Stimulated activated CD4-positive, alpha-beta T cell treated with anti-CD3 and anti-CD28 coated beads, Interleukin-4, amount 100 ng/mL, for 24 hours (primary cell): Measurements from ENCODE around the gene CMTM4.
"Not testable (repeated sequence)": the region's sequence is repeated elsewhere in the genome, so short reads cannot be mapped to it uniquely, and the experiment has no call there.

ENCODE experiments used
- DNase-seq: peaks from one replicate; pipeline ENCODE4 v3.0.0-alpha.2; 2020

The CMTM4 gene

GRCh38 chr16:66668777-66669444, 27.6 kb downstream of the CMTM4 start:
- DNase-seq, result no peak

- DNase-seq, result no peak
Observed at GRCh38 chr16:66667944-66668343, 28.6 kb downstream of the CMTM4 start.

DNA sequence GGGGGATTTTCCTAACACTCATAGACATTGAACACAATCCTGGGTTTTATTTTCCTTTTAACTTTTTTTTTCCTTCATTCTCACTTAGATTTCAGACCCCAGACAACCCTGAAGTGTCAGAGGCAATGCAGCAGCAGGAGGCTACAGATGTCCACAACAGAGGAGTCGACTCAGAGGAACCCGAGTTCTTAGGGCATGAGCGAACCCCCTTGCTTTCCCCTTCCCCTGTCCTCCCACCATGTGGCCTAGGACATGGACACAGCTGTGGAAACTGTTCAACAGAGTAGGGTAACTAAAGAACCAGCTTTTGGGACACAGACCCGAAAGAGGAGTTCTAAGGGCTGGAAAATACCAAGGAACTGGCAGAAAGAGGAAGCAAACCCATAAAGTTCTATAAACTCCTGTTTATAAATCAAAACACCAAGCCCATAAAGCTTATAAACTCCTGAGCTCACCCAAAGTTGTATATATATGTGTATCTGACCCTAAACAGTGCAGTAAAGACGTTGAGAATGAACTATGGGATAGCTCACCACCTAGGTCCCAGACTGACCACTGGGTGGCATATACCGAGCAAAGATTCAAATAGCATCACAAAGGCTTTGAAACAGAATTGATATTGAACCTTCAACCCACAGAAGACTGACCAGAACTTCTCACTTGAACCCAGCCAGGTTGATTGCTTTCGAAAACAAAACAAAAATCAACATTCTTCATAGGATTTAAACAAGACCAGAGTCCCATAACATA, 33.9 kb downstream of the CMTM4 start:
- no peak for DNase-seq

DNA sequence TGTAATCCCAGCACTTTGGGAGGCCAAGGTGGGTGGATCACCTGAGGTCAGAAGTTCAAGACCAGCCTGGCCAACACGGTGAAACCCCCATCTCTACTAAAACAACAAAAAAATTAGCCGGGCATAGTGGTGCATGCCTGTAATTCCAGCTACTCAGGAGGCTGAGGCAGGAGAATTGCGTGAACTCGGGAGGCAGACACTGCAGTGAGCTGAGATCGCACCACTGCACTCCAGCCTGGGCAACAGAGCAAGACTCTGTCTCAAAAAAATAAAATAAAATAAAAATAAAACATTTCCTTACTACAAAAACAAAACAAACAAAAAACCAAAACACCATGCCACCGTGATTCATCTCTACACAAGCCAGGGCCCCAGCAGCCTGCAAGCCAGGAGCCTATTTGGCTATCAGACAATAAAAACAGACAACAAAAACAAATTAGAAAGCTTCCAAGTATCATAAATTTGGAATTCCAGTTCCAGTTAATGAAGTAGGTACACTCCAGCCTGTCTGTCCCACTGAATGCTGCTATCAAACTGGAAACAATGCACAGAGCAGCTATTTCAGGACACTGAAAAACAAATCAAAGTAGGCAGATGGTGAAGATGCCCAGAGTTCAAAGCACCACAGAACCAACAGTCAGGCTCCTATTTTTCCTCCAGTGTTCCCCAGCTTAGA, 34.7 kb downstream of the CMTM4 start:
- not testable (repeated sequence) for DNase-seq

GRCh38 chr16:66661210-66661560, 35.4 kb downstream of the CMTM4 start:
- no peak for DNase-seq

- no peak for DNase-seq
Observed at GRCh38 chr16:66660422-66661209, 35.9 kb downstream of the CMTM4 start.

- no peak for DNase-seq
Observed at GRCh38 chr16:66658860-66659190, 37.7 kb downstream of the CMTM4 start.

DNA sequence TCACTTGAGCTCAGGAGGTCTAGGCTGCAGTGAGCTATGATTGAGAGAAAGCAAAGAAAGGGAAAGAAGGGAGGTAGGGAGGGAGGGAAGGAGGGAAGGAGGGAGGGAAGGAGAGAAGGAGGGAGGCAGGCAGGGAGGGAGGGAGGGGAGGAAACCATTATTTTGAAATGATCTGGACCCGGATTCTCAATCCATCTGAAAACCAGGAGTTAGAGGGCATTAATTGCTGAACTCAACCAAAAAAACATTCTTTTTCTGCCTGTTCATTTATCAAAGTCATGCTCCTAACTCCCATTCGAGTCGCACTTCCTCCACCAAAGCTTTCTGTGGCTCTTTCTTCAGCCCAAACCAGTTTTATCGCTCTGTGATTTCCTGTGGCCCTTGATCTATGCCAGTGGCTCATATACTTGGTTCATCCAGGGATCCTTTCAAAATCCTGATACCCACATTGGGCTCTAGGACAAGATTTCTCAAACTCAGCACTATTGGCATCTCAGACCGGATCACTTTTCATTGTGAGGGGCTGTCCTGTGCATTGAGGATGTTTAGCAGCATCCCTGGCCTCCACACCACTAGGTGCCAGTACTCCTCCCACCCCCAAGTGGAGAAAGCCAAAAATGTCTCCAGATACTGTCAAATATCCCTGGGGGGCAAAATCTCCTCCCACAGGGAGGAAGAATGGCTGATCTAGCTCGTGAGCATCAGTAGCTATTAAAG, 38.2 kb downstream of the CMTM4 start:
- no peak for DNase-seq

- DNase-seq, result no peak
Observed at GRCh38 chr16:66656547-66656946, 40.0 kb downstream of the CMTM4 start.

DNA sequence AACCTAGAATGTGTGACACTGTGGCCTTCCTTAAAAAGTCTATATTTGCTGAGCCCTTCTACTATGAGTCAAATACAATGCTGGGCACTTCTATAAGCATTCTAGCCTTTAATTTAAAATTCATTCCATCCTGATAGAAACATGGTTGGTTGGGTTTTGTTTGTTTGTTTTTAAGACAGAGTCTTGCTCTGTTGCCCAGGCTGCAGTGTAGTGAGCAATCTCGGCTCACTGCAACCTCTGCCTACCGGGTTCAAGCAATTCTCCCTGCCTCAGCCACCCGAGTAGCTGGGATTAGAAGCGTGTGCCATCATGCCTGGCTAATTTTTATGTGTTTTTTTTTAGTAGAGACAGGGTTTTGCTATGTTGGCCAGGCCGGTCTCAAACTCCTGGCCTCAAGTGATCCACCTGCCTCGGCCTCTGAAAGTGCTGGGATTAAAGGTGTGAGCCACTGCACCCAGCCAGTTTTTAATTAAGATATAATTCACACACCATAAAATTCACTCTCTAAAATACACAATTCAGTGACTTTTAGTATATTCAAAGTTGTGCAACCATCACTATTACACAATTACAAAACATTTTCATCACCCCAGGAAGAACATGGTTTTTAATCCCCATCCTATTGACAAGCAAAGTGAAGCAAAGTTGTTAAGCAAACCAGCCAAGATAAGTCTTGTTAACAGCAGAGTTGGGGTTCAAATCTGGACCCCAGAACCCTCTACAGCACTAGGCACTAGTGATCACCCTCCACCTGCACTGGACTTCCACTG, 42.8 kb downstream of the CMTM4 start:
- no peak for DNase-seq

DNA sequence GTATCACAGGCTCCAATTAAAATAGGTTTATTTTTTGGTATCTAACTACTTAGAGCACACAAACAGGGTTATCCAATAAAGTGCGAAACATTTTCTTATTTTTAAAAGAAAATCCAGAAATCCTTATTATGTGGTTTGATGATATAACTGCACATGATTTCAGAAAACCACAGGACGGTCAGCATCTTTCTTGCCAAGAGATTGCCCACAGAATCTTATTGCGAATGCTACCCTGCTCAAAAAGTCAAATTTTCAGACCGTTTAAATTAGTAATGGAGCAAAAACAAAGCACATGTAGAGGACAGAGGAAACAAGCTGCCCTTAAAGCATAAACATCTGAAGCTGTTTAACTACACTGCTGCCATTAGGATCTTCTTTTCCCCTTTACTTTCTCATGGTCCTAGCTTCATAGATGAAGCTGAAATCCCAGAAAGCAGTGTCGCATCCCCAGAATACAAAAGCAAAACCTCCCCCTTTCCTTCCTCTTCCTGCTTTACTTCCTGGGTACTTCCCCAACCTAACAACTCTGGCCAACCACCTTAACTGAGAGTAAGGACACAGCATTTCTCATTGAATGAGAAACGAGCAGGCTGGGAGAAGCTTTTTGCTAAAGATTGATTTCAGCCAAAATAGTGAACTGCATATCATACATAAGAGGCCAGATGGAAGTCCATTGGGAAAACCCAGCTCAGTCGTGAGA, 43.7 kb downstream of the CMTM4 start:
- no peak for DNase-seq

DNA sequence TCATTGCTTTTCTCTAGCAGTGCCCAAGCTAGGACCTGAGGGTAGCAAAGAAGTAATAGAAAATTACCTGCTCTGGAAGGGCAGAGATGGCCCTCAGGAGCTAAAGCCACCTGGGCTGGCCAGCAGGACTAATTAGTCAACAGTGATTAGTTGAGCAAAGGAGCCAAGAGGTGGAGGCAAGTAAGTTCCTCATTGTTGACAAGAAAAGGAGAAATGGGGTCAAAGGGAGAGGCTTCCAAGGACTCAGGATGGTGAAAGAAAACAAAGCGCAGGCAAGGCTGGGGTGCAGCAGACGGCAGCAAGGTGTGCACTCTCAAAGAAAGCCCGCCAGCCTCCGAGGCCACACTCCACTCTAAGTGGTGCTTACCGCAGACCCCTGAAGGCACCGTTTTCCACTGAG, 44.6 kb downstream of the CMTM4 start:
- DNase-seq, result no peak

DNA sequence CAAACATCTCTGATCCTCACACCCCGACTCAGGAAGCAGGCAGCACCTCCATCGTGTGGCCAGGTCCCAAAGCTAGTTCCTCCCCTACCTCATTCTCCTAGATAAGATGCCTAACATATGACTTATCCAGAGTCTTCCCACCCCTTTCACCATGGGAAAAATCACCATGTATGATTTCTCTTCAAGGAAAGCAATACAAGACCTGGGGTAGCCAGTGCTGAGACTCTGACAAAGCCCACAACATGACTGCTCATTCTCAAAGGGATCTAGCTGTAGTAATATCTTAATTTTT, 45.1 kb downstream of the CMTM4 start:
- DNase-seq, result no peak

DNA sequence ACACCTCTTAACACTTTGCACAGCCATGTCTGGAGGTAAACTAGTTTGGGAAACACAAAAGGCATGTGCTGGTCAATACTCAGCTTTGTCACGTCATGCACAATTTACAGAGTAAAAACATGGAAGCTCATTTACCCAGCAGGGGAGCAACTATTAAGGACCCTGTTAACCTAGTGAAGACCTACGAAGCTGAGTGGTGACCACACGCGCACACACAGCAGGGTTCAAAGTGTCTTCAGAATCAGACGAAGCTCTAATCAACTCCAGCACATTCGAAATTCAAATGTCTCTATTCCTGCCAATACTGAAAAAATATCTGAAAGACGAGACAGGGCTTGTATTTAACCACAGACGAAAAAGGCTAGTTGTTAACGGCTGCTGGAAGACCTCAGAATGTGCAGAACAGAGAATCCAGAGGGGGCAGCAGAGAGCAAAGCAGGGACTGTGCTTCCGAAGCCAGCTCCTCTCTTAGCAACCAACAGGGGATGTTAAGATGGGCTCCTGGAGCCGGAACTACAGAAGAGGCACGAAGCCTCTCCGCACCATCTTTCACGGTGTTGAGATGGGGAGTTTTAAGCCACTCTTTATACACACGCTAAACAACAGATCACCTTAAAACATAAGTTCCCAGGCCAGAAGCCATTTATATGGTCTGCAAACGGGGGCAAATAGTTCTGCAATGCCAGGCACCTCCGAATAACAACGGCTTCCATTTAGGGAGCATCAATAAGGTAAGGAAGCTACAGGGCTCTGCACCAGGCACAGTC, 45.7 kb downstream of the CMTM4 start:
- DNase-seq, result peak; percentile 81

DNA sequence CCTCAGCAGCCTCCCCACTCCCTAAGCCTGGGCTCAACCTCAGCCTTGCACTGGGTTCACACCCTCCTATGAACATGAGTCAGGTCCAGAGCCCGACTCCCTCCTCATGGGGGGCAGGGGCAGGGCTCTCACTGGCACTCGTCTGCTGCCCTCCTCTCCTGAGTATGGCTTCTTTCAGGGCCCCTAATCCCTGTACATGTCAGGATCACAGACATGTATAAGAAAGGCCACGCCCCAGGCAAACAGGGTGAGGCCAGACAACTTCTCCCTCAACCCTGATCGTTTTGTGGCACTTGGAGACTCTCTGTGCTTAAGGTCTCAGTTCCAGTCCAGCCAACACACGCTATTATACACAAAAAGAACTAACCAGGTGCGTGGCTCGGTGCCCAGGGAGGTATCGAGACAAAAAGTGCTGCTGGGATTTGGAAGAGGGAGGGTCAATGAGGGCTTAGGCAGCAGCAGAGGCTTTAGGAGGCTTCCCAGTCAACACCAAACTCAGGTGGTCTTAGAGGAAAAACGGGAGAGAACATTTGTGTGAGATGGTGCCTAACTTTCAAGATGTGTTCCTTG, 46.8 kb downstream of the CMTM4 start:
- DNase-seq, result no peak

GRCh38 chr16:66649167-66649566, 47.4 kb downstream of the CMTM4 start:
- DNase-seq, result no peak

DNA sequence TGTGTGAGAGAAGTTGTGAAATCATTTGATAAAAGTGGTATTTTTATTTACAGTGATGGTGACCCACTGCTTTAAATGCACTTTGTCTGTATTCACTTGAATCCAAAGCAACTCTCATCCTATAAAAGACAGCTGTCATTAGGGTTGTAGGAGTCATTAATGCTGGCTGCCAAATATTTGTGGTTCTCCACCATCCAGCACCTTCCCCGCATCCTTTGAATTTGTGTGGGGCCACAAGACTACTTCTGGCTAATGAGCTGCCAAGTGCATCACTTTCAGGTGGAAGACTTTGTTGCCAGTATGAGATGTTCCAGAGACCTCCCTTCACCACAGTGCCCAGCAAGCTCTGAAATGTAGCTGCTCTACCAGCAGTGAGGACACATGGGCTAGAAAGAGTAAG, 48.7 kb downstream of the CMTM4 start:
- no peak for DNase-seq

DNA sequence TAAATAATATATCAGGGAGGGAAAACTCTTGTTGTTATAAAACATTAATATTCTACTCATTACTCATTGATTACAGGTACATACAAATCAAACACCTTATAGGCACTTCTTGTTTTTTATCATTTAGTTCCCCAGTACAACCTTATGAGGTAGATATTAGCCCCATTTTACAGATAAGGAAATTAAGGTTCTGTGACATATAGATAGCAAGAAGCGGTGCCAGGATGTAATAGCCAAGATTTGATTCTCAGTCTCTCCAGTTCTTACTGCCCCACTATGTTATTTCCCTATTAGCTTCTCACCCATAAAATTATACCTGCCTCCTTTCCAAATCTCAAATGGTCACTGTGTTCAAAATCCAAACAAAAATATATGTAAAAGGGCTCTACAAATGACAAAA, 55.2 kb downstream of the CMTM4 start:
- DNase-seq, result no peak

DNA sequence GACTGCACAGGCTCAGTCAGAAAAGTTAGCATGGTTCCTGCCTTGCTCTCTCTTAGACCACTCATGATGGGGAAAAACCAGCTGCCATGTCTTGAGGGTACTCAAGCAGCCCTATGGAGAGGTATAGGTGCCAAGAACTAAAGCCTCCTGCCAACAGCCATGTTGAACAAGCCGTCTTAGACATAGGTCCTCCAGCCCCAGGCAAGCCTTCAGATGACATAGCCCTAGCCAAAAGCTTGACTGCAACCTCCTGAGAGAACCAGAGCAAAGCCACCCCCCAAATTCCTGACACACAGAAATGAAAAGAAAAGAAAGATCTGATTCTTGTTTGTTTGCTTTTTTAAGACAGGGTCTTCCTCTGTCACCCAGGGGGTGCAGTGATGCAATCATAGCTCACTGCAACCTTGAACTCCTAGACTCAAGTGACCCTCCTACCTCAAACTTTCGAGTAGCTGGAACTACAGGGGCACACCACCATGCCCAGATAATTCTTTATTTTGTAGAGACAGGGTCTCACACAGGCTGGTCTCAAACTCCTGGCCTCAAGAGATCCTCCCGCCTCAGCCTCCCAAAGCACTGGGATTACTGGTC, 55.7 kb downstream of the CMTM4 start:
- no peak for DNase-seq
